Epithelial cell of esophagus (primary cell): ENCODE results near the gene TIMP4.

Source experiments
- DNase-seq: peaks from one replicate; pipeline ENCODE4 v3.0.0; 2010; ENCODE audit warnings: low read depth
- H3K4me3 ChIP-seq: 2 replicates; pipeline ENCODE4 v1.5.1; 2011; ENCODE audit warnings: mild to moderate bottlenecking, low read length, control low read depth
- TF ChIP-seq, protein P1 (sequence below): IDR thresholded peaks from 2 replicates; pipeline ENCODE4 v1.5.1; 2011; ENCODE audit warnings: low read depth, mild to moderate bottlenecking, low read length, control low read depth, inconsistent platforms; ENCODE audit not compliant: insufficient read depth; ENCODE audit errors: missing control alignments

The TIMP4 gene

DNA sequence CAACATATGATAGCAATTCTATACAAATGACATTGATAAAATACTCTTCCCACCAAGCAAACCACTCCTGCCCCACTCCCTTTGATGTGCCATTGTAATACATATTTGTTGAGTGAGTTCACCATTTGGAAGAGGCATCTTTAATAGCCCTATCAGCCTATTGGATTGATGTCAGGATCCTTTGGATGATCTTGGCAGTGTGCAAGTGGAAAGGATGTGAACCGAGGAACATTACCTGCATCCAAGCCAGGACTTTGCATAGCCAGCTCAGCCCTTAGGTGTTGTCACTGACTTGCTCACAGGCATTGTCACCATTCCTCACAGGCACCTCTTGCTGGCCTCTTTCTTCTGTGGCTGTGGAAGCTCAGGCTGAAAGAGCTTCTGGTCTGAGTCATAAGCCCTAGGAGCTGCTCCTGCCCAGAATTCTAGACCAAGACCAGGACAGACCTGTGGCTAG lies 16.5 kb upstream of the TIMP4 start:
- no peak overlapping the region for H3K4me3 ChIP-seq
- DNase-seq = peak; percentile 18
- TF ChIP-seq, protein P1, sequence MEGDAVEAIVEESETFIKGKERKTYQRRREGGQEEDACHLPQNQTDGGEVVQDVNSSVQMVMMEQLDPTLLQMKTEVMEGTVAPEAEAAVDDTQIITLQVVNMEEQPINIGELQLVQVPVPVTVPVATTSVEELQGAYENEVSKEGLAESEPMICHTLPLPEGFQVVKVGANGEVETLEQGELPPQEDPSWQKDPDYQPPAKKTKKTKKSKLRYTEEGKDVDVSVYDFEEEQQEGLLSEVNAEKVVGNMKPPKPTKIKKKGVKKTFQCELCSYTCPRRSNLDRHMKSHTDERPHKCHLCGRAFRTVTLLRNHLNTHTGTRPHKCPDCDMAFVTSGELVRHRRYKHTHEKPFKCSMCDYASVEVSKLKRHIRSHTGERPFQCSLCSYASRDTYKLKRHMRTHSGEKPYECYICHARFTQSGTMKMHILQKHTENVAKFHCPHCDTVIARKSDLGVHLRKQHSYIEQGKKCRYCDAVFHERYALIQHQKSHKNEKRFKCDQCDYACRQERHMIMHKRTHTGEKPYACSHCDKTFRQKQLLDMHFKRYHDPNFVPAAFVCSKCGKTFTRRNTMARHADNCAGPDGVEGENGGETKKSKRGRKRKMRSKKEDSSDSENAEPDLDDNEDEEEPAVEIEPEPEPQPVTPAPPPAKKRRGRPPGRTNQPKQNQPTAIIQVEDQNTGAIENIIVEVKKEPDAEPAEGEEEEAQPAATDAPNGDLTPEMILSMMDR = no peak

DNA sequence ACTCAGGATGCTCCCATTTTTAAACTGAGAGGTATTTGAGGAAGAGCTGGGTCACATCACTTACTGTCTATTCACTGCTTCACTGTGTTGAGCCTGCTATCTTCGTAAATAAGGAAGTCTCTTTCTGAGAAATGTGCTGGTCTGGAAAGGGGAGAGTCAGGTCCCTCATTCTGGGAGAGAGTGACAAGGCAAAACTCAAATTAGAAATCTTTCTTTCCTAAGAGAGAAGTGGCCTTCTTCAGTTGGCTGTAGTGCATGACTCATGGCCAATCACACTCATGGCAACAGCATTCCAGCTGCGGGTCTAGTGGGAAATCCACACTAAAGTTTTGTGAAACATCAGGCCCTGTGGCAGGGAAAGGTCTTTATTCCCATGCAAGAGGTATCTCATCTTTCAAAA lies 11.5 kb upstream of the TIMP4 start:
- DNase-seq = peak; percentile 18
- H3K4me3 ChIP-seq = no peak overlapping the region
- TF ChIP-seq, protein P1 = no peak

DNA sequence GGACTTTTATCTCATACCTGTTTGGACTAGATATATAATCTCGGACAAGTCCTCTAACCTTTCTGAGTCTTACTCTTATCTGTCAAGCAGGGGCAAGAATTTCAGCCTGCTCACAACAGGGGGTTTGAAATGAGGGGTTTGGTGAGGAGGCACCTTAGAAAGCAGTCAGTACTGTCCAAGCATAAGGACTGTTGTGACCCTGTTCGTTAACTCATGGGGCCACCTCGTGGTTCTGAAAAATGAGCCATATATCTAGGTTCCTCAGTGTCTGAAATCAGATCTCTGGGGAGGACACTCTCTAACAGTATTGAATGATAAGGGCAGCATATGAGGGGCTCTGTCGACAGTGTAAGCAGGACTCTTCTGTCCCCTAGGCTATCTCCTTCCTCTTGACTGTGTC lies 7.2 kb upstream of the TIMP4 start:
- no peak overlapping the region for H3K4me3 ChIP-seq
- no peak for DNase-seq
- TF ChIP-seq, protein P1 = no peak

DNA sequence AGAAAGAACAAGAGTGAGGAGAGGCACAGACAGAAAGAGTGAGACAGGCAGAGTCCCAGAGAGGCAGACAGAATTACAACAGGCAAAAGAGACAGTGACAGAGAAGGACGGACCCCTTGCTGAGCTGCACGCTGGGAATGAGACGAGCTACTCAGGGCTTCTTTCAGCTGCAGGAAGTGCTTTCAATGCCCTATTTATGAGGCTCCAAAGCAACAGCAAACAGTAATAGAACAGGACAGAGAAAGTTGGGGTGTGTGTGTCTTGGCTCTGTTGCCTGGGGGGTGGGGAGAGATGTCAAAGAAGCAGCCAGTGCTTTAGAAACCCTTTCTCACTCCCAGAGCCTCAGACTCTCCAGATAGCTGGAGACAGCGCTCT lies 502 bp upstream of the TIMP4 start:
- TF ChIP-seq, protein P1 = no peak
- DNase-seq = no peak
- no peak overlapping the region for H3K4me3 ChIP-seq

- TF ChIP-seq, protein P1 = no peak
- H3K4me3 ChIP-seq = no peak overlapping the region
- no peak for DNase-seq
Observed at GRCh38 chr3:12157026-12157425, 1.7 kb downstream of the TIMP4 start.

DNA sequence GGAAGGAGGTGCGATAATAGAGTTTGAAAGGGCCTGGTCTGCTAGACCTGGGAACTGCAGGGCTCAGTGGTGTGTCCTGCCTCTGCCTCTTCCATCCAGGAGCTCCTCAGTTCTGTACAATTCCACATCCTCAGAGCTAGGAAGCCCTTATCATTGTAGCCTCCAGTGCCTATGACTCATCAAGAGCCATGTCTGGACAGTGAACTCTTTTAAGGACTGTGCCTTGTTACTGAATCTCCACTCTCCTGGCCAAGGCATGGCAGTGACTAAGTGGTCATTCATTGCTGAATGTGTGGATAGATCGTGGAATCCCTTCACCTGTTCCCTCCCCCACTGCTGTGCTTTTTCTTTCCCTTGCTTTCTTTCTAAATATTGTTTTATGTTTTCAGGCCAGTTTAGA lies 2.9 kb downstream of the TIMP4 start:
- TF ChIP-seq, protein P1 = no peak
- DNase-seq = peak; percentile 74
- H3K4me3 ChIP-seq = no peak overlapping the region

DNA sequence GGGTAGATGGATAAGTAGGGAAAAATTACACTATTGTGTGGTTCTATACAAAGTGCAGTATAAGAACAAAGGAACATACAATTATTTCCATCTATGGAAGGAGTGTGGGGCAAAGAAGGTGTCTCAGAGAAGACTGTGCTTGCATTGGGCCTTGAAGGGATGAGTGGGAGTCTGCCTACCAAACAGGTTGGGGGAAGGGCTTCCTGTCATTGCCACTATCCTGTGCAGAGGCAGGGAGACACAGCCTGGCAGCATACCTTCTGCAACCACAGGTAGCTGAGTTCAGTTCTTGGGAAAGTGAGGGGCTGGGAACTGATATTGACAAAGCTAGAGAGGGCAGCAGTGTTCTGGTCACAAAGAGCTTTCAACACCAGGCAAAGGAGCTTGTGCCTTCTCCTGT lies 3.4 kb downstream of the TIMP4 start:
- DNase-seq = no peak
- TF ChIP-seq, protein P1 = no peak
- H3K4me3 ChIP-seq = no peak overlapping the region
